WTC11 (cell line): ENCODE results near the gene ECI1. TPM values are rescaled to one million over a fixed set of nuclear protein-coding genes. Genes with fewer than 3 reads are reported as not detected.

Experiments used
- ATAC-seq: fragments of 200-7000 bp; cut with Tn5 transposase; 2 replicates; pipeline ENCODE4 v1.10.0; 2021; ENCODE audit warnings: mild to moderate bottlenecking, moderate library complexity
- CTCF ChIA-PET: fragments of 300-600 bp; sonication (Branson Sonifier 250); formaldehyde crosslinking; loops from one replicate; lab custom pipeline; 2021; ENCODE audit warnings: antibody characterized with exemption; lab: Charles Lee
- POLR2A ChIA-PET: fragments of 350-600 bp; sonication (Branson Sonifier 250); formaldehyde crosslinking; loops from one replicate; lab custom pipeline; 2021; ENCODE audit warnings: antibody characterized with exemption; lab: Charles Lee
- DNase-seq: peaks from one replicate; pipeline ENCODE4 v3.0.0; 2021; ENCODE audit warnings: low spot score
- H3K27ac Mint-ChIP-seq: 2 replicates; pipeline ENCODE4 v1.8.0; 2021; ENCODE audit warnings: mixed read lengths
- H3K27me3 Mint-ChIP-seq: 2 replicates; pipeline ENCODE4 v1.8.0; 2021; ENCODE audit warnings: low read depth, mild to moderate bottlenecking, moderate library complexity, mixed read lengths
- H3K36me3 Mint-ChIP-seq: 2 replicates; pipeline ENCODE4 v1.8.0; 2021; ENCODE audit warnings: mixed read lengths
- H3K4me1 Mint-ChIP-seq: 2 replicates; pipeline ENCODE4 v1.8.0; 2022; ENCODE audit warnings: mixed read lengths
- H3K4me3 Mint-ChIP-seq: 2 replicates; pipeline ENCODE4 v1.8.0; 2021; ENCODE audit warnings: mild to moderate bottlenecking, moderate library complexity, mixed read lengths
- H3K9me3 Mint-ChIP-seq: 2 replicates; pipeline ENCODE4 v1.8.0; 2021; ENCODE audit warnings: mixed read lengths
- AFF4 ChIP-seq: sonication (generic); formaldehyde crosslinking; IDR thresholded peaks from 2 replicates; pipeline ENCODE4 v1.8.1; 2023; ENCODE audit warnings: mild to moderate bottlenecking, missing genetic modification reagents, borderline replicate concordance
- CDX4 ChIP-seq: fragments of 250-450 bp; sonication (Bioruptor Pico); IDR thresholded peaks from 2 replicates; pipeline ENCODE4 v1.9.0; 2021; ENCODE audit warnings: moderate library complexity, mild to moderate bottlenecking, inconsistent platforms, borderline replicate concordance
- E2F5 ChIP-seq: sonication (generic); formaldehyde crosslinking; IDR thresholded peaks from 2 replicates; pipeline ENCODE4 v1.8.1; 2022; ENCODE audit warnings: mild to moderate bottlenecking, moderate library complexity, missing genetic modification reagents
- HMGA2 ChIP-seq: fragments of 250-450 bp; sonication (Bioruptor Pico); IDR thresholded peaks from 2 replicates; pipeline ENCODE4 v1.4.0; 2021; ENCODE audit warnings: mild to moderate bottlenecking, moderate library complexity
- JAZF1 ChIP-seq: fragments of 250-450 bp; sonication (Bioruptor Pico); IDR thresholded peaks from 2 replicates; pipeline ENCODE4 v1.9.0; 2021; ENCODE audit warnings: moderate library complexity, mild to moderate bottlenecking, inconsistent platforms
- SOX15 ChIP-seq: fragments of 250-450 bp; sonication (Bioruptor Pico); IDR thresholded peaks from 2 replicates; pipeline ENCODE4 v1.9.0; 2021; ENCODE audit warnings: mild to moderate bottlenecking
- USF1 ChIP-seq: sonication (generic); formaldehyde crosslinking; IDR thresholded peaks from 2 replicates; pipeline ENCODE4 v1.8.0; 2022; ENCODE audit warnings: mild to moderate bottlenecking, missing genetic modification reagents
- ZNF232 ChIP-seq: sonication (generic); formaldehyde crosslinking; IDR thresholded peaks from 2 replicates; pipeline ENCODE4 v1.8.0; 2022; ENCODE audit warnings: mild to moderate bottlenecking, missing genetic modification reagents
- total RNA-seq: library from RNA; stranded (reverse); gene quantifications from 3 replicates; pipeline ENCODE4 v1.2.3, GENCODE V29; 2021
- TF ChIP-seq, protein P1 (sequence below): fragments of 250-450 bp; sonication (Bioruptor Pico); IDR thresholded peaks from 2 replicates; pipeline ENCODE4 v1.9.0; 2021; ENCODE audit warnings: mild to moderate bottlenecking, borderline replicate concordance

The ECI1 gene
- total RNA-seq, 1 experiment from 2014 or later = 100 TPM

GRCh38 chr16:2232094-2232990, 19.0 kb downstream of the ECI1 start (continued):
- no peak for TF ChIP-seq AFF4 (CRISPR knock-in tag)
- TF ChIP-seq, protein P1, sequence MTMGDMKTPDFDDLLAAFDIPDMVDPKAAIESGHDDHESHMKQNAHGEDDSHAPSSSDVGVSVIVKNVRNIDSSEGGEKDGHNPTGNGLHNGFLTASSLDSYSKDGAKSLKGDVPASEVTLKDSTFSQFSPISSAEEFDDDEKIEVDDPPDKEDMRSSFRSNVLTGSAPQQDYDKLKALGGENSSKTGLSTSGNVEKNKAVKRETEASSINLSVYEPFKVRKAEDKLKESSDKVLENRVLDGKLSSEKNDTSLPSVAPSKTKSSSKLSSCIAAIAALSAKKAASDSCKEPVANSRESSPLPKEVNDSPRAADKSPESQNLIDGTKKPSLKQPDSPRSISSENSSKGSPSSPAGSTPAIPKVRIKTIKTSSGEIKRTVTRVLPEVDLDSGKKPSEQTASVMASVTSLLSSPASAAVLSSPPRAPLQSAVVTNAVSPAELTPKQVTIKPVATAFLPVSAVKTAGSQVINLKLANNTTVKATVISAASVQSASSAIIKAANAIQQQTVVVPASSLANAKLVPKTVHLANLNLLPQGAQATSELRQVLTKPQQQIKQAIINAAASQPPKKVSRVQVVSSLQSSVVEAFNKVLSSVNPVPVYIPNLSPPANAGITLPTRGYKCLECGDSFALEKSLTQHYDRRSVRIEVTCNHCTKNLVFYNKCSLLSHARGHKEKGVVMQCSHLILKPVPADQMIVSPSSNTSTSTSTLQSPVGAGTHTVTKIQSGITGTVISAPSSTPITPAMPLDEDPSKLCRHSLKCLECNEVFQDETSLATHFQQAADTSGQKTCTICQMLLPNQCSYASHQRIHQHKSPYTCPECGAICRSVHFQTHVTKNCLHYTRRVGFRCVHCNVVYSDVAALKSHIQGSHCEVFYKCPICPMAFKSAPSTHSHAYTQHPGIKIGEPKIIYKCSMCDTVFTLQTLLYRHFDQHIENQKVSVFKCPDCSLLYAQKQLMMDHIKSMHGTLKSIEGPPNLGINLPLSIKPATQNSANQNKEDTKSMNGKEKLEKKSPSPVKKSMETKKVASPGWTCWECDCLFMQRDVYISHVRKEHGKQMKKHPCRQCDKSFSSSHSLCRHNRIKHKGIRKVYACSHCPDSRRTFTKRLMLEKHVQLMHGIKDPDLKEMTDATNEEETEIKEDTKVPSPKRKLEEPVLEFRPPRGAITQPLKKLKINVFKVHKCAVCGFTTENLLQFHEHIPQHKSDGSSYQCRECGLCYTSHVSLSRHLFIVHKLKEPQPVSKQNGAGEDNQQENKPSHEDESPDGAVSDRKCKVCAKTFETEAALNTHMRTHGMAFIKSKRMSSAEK (CRISPR knock-in tag) = no peak
- TF ChIP-seq JAZF1 (CRISPR knock-in tag) = no peak
- no peak for TF ChIP-seq SOX15 (CRISPR knock-in tag)
- no peak for TF ChIP-seq CDX4 (CRISPR knock-in tag)
- no peak for TF ChIP-seq ZNF232 (CRISPR knock-in tag)
- no peak for TF ChIP-seq HMGA2 (CRISPR knock-in tag)
- TF ChIP-seq E2F5 (CRISPR knock-in tag) = no peak

- no peak for ATAC-seq
- CTCF ChIA-PET = no interaction called here
- Mint-ChIP-seq H3K4me3 (no peak overlapping the region), H3K36me3 (peaks cover 3% of the 10 kb centered on the region; the same call in 1 of the 2 replicates)
- TF ChIP-seq USF1 = no peak
- TF ChIP-seq, all 79 proteins: peak for 0
- DNase-seq = no peak
- H3K4me1 Mint-ChIP-seq = no peaks in the 10 kb centered on the region
- peaks cover 3% of the 10 kb centered on the region; the same call in 1 of the 2 replicates for H3K27me3 Mint-ChIP-seq
- H3K27ac Mint-ChIP-seq = no peak overlapping the region
- POLR2A ChIA-PET = no interaction called here
- H3K9me3 Mint-ChIP-seq = no peaks in the 10 kb centered on the region
Observed at GRCh38 chr16:2231016-2231931, 20.1 kb downstream of the ECI1 start.
